ENCODE measurements around the gene CST11.
A peak's percentile ranks its signal among the peaks of the same experiment; 100 is the strongest.

The CST11 gene

DNA sequence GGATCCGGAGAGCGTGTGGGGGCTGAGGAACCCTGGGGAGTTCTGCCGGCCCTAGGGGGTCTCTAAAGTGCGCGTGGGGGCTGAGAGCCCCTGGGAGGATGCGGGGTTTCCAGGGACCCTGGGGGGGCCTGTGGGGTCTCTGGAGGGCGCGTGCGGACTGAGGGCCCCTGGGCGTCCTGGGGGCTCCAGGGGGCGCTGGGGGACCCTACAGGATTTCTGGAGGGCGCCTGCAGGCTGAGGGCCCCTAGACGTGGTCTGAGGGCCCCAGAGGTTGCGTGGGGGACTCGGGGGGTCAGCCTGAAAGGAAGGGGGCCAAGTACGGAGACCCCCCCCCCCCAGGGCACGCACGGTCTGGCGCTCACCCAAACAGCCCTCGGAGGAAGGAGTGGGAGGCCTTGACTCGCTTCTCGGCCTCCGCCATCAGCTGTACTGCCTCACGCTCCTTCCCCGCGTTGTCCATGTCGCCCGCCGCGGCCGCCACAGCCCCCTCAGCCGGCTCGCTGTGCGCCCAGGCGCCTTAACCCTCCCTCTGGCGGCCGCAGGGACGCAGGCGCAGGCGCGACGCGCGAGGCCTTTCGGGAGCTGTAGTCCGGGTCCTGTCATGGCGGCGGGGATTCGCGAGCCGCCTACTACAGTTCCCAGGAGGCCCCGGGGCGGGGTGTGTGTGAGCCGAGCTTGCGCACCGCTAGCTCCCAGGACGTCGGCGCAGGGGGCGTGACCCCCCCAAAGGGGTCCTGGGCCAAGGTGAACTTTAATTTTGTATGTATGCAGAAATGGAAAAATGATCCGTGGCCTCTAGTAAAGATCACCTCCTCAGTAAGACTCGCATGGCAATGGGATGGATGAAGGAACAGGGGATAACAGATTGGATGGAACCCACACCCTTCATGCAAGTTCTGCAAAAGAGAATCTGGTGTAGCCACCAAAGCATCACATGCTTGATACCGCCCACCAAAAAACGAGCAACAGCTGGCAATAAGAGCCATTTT lies 31.4 kb downstream of the CST11 start, which contains the start of gene NAPB (continued):
- TF ChIP-seq ZNF350 (tag by site-specific recombination; IDR thresholded peaks at IDR 0.05): no peak
- TF ChIP-seq, protein P1, sequence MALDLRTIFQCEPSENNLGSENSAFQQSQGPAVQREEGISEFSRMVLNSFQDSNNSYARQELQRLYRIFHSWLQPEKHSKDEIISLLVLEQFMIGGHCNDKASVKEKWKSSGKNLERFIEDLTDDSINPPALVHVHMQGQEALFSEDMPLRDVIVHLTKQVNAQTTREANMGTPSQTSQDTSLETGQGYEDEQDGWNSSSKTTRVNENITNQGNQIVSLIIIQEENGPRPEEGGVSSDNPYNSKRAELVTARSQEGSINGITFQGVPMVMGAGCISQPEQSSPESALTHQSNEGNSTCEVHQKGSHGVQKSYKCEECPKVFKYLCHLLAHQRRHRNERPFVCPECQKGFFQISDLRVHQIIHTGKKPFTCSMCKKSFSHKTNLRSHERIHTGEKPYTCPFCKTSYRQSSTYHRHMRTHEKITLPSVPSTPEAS (tag by site-specific recombination; IDR thresholded peaks at IDR 0.05): no peak
- TF ChIP-seq ZNF521 (tag by site-specific recombination; IDR thresholded peaks at IDR 0.05): no peak
- TF ChIP-seq ZNF202 (tag by site-specific recombination; IDR thresholded peaks at IDR 0.05; ENCODE audit: borderline replicate concordance): no peak
- peak; percentile 42; the same call in 1 of the 2 replicates for TF ChIP-seq KLF8 (tag by site-specific recombination; IDR thresholded peaks at IDR 0.05)
- no peak for TF ChIP-seq ZNF837 (tag by site-specific recombination; IDR thresholded peaks at IDR 0.05)
- TF ChIP-seq ZNF747 (tag by site-specific recombination; IDR thresholded peaks at IDR 0.05): no peak
- no peak for TF ChIP-seq WT1 (tag by site-specific recombination; IDR thresholded peaks at IDR 0.05)
- peak; percentile 88 for TF ChIP-seq KLF9 (tag by site-specific recombination; IDR thresholded peaks at IDR 0.05; ENCODE audit: low read depth)
- no peak for TF ChIP-seq ZNF138 (tag by site-specific recombination; IDR thresholded peaks at IDR 0.05; ENCODE audit: borderline replicate concordance)
- TF ChIP-seq ZNF664 (tag by site-specific recombination; IDR thresholded peaks at IDR 0.05): no peak
- TF ChIP-seq TRIM28 (IDR thresholded peaks at IDR 0.05; ENCODE audit: borderline replicate concordance, low read length): no peak
- no peak for TF ChIP-seq ZNF292 (tag by site-specific recombination; IDR thresholded peaks at IDR 0.05; ENCODE audit: borderline replicate concordance, low read depth)
- TF ChIP-seq ZNF530 (tag by site-specific recombination; IDR thresholded peaks at IDR 0.05; ENCODE audit: low read depth): no peak
- TF ChIP-seq ZBTB7A (tag by site-specific recombination; IDR thresholded peaks at IDR 0.05; ENCODE audit: low read depth): 0 out of 2 replicates have a peak, but pooled peaks have one; percentile 41
- no peak for TF ChIP-seq FEZF1 (tag by site-specific recombination; IDR thresholded peaks at IDR 0.05)
- no peak for TF ChIP-seq ZNF132 (tag by site-specific recombination; IDR thresholded peaks at IDR 0.05; ENCODE audit: borderline replicate concordance)
- TF ChIP-seq, protein P2, sequence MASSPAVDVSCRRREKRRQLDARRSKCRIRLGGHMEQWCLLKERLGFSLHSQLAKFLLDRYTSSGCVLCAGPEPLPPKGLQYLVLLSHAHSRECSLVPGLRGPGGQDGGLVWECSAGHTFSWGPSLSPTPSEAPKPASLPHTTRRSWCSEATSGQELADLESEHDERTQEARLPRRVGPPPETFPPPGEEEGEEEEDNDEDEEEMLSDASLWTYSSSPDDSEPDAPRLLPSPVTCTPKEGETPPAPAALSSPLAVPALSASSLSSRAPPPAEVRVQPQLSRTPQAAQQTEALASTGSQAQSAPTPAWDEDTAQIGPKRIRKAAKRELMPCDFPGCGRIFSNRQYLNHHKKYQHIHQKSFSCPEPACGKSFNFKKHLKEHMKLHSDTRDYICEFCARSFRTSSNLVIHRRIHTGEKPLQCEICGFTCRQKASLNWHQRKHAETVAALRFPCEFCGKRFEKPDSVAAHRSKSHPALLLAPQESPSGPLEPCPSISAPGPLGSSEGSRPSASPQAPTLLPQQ (tag by site-specific recombination; IDR thresholded peaks at IDR 0.05): peak; percentile 55; the same call in 1 of the 2 replicates
- TF ChIP-seq ZNF114 (tag by site-specific recombination; IDR thresholded peaks at IDR 0.05): no peak
- no peak for TF ChIP-seq ZNF426 (tag by site-specific recombination; IDR thresholded peaks at IDR 0.05)
- no peak for TF ChIP-seq KLF7 (tag by site-specific recombination; IDR thresholded peaks at IDR 0.05; ENCODE audit: borderline replicate concordance)
- peak; percentile 83 for TF ChIP-seq YY1 (tag by site-specific recombination; IDR thresholded peaks at IDR 0.05)
- no peak for TF ChIP-seq ZNF792 (tag by site-specific recombination; IDR thresholded peaks at IDR 0.05)
- no peak for TF ChIP-seq SCRT1 (tag by site-specific recombination; IDR thresholded peaks at IDR 0.05; ENCODE audit: borderline replicate concordance)
- TF ChIP-seq ZFP37 (tag by site-specific recombination; IDR thresholded peaks at IDR 0.05): no peak
- TF ChIP-seq ZNF571 (tag by site-specific recombination; IDR thresholded peaks at IDR 0.05): no peak
- TF ChIP-seq, protein P3, sequence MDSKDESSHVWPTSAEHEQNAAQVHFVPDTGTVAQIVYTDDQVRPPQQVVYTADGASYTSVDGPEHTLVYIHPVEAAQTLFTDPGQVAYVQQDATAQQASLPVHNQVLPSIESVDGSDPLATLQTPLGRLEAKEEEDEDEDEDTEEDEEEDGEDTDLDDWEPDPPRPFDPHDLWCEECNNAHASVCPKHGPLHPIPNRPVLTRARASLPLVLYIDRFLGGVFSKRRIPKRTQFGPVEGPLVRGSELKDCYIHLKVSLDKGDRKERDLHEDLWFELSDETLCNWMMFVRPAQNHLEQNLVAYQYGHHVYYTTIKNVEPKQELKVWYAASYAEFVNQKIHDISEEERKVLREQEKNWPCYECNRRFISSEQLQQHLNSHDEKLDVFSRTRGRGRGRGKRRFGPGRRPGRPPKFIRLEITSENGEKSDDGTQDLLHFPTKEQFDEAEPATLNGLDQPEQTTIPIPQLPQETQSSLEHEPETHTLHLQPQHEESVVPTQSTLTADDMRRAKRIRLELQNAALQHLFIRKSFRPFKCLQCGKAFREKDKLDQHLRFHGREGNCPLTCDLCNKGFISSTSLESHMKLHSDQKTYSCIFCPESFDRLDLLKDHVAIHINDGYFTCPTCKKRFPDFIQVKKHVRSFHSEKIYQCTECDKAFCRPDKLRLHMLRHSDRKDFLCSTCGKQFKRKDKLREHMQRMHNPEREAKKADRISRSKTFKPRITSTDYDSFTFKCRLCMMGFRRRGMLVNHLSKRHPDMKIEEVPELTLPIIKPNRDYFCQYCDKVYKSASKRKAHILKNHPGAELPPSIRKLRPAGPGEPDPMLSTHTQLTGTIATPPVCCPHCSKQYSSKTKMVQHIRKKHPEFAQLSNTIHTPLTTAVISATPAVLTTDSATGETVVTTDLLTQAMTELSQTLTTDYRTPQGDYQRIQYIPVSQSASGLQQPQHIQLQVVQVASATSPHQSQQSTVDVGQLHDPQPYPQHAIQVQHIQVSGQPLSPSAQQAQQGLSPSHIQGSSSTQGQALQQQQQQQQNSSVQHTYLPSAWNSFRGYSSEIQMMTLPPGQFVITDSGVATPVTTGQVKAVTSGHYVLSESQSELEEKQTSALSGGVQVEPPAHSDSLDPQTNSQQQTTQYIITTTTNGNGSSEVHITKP (tag by site-specific recombination; IDR thresholded peaks at IDR 0.05): peak; percentile 87
- no peak for TF ChIP-seq REPIN1 (tag by site-specific recombination; IDR thresholded peaks at IDR 0.05; ENCODE audit: low read depth)
- TF ChIP-seq SP3 (tag by site-specific recombination; IDR thresholded peaks at IDR 0.05): peak; percentile 75
- no peak for TF ChIP-seq ZNF184 (tag by site-specific recombination; IDR thresholded peaks at IDR 0.05)
- TF ChIP-seq ZNF623 (tag by site-specific recombination; IDR thresholded peaks at IDR 0.05): no peak
- TF ChIP-seq, protein P4, sequence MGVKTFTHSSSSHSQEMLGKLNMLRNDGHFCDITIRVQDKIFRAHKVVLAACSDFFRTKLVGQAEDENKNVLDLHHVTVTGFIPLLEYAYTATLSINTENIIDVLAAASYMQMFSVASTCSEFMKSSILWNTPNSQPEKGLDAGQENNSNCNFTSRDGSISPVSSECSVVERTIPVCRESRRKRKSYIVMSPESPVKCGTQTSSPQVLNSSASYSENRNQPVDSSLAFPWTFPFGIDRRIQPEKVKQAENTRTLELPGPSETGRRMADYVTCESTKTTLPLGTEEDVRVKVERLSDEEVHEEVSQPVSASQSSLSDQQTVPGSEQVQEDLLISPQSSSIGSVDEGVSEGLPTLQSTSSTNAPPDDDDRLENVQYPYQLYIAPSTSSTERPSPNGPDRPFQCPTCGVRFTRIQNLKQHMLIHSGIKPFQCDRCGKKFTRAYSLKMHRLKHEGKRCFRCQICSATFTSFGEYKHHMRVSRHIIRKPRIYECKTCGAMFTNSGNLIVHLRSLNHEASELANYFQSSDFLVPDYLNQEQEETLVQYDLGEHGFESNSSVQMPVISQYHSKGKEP (tag by site-specific recombination; IDR thresholded peaks at IDR 0.05): no peak
- no peak for TF ChIP-seq ZBTB21 (tag by site-specific recombination; IDR thresholded peaks at IDR 0.05)

Data from HEK293 (cell line).